H1 (cell line): Measurements from ENCODE around the gene SLIT3. TPM values are rescaled to one million over a fixed set of nuclear protein-coding genes. Genes with fewer than 3 reads are reported as not detected.

Source experiments
- CTCF ChIA-PET: fragments of 300-600 bp; sonication (Branson Sonifier 250); formaldehyde crosslinking; loops from one replicate; lab custom pipeline; 2021; ENCODE audit not compliant: partially characterized antibody; lab: Charles Lee
- POLR2A ChIA-PET: fragments of 300-600 bp; sonication (Branson Sonifier 250); formaldehyde crosslinking; loops from one replicate; lab custom pipeline; 2021; ENCODE audit warnings: inconsistent platforms; ENCODE audit not compliant: partially characterized antibody; lab: Charles Lee
- DNase-seq, 2 experiments: peaks; one replicate each; pipeline versions ENCODE4 v3.0.0 to v3.0.0-alpha.2; 2010 to 2022; ENCODE audit warnings: low spot score in 2 of 2, low read depth in 1 of 2, mixed read lengths in 1 of 2
- FAIRE-seq: peaks from 2 replicates; lab custom pipeline; 2011; peaks lifted over from hg19 to GRCh38; lab: Jason Lieb, UNC
- H2AFZ ChIP-seq: 2 replicates; pipeline ENCODE4 v1.8.1; 2012; ENCODE audit warnings: low read length, inconsistent platforms
- H2AK5ac ChIP-seq: 2 replicates; pipeline ENCODE4 v1.6.1; 2013; ENCODE audit warnings: low read depth, low read length
- H2BK120ac ChIP-seq: replicated peaks from 2 replicates; pipeline ENCODE3; 2013; ENCODE audit warnings: low read depth, low read length, inconsistent platforms
- H2BK12ac ChIP-seq: 2 replicates; pipeline ENCODE4 v1.6.1; 2013; ENCODE audit warnings: low read depth, low read length
- H2BK15ac ChIP-seq: 2 replicates; pipeline ENCODE4 v1.6.1; 2013; ENCODE audit warnings: low read length
- H2BK20ac ChIP-seq: 2 replicates; pipeline ENCODE4 v1.6.1; 2013; ENCODE audit warnings: low read length
- H2BK5ac ChIP-seq: 2 replicates; pipeline ENCODE4 v1.6.1; 2013; ENCODE audit warnings: low read depth, low read length
- H3K14ac ChIP-seq: 2 replicates; pipeline ENCODE4 v1.6.1; 2013; ENCODE audit warnings: inconsistent platforms; ENCODE audit not compliant: insufficient read length
- H3K18ac ChIP-seq: 2 replicates; pipeline ENCODE4 v1.6.1; 2013; ENCODE audit warnings: low read length; ENCODE audit errors: extremely low read depth
- H3K23ac ChIP-seq: 2 replicates; pipeline ENCODE4 v1.6.1; 2013; ENCODE audit warnings: inconsistent platforms; ENCODE audit not compliant: insufficient read length
- H3K23me2 ChIP-seq: 2 replicates; pipeline ENCODE4 v1.6.1; 2013; ENCODE audit warnings: low read depth, low read length
- H3K27ac ChIP-seq: 2 replicates; pipeline ENCODE4 v1.6.1; 2011; ENCODE audit warnings: low read depth, low read length, inconsistent platforms
- H3K27me3 ChIP-seq, 4 experiments: replicated peaks in 1 of 4; 1 replicate in 1 of 4; 2 replicates in 3 of 4; pipeline versions ENCODE4 v1.6.1 to v1.8.1; 2011 to 2013; ENCODE audit warnings: low read length in 3 of 4, mild to moderate bottlenecking in 3 of 4, inconsistent platforms in 2 of 4, mixed read lengths in 2 of 4, moderate library complexity in 1 of 4; ENCODE audit not compliant: control insufficient read depth in 3 of 4, insufficient read depth in 3 of 4; ENCODE audit errors: extremely low read depth in 1 of 4
- H3K36me3 ChIP-seq, 4 experiments: 2 replicates each; pipeline versions ENCODE4 v1.6.1 to v1.8.1; 2011 to 2013; ENCODE audit warnings: mild to moderate bottlenecking in 4 of 4, low read length in 3 of 4, moderate library complexity in 2 of 4, control low read depth in 1 of 4, inconsistent platforms in 1 of 4; ENCODE audit not compliant: insufficient read depth in 4 of 4, control insufficient read depth in 2 of 4
- H3K4ac ChIP-seq: replicated peaks from 2 replicates; pipeline ENCODE3; 2013; ENCODE audit warnings: low read length, low read depth, mixed read lengths, inconsistent platforms; ENCODE audit not compliant: insufficient read length
- H3K4me1 ChIP-seq, 4 experiments: replicated peaks in 1 of 4; 1 replicate in 1 of 4; 2 replicates in 3 of 4; pipeline versions ENCODE4 v1.6.1 to v1.8.1; 2011 to 2013; ENCODE audit warnings: low read length in 3 of 4, inconsistent platforms in 2 of 4, mixed read lengths in 1 of 4; ENCODE audit not compliant: insufficient read depth in 4 of 4, control insufficient read depth in 3 of 4
- H3K4me2 ChIP-seq, 2 experiments: 2 replicates each; pipeline versions ENCODE4 v1.6.1 to v1.8.1; 2011 to 2013; ENCODE audit warnings: low read depth in 2 of 2, low read length in 2 of 2, control low read depth in 1 of 2, inconsistent platforms in 1 of 2, mild to moderate bottlenecking in 1 of 2; ENCODE audit not compliant: insufficient read depth in 1 of 2
- H3K4me3 ChIP-seq, 4 experiments: fragments of 200-600, 300-600 bp in 1 of 4; sonication (generic), shearing (Covaris generic), sonication (Bioruptor Twin) in 1 of 4; 2 replicates each; pipeline versions ENCODE4 v1.5.1 to v1.8.1; 2011 to 2016; ENCODE audit warnings: low read length in 4 of 4, low read depth in 3 of 4, control low read depth in 2 of 4, inconsistent platforms in 2 of 4, mild to moderate bottlenecking in 2 of 4, mixed read lengths in 1 of 4, moderate library complexity in 1 of 4; ENCODE audit not compliant: insufficient read depth in 2 of 4; ENCODE audit errors: extremely low read depth in 1 of 4
- H3K56ac ChIP-seq: replicated peaks from 2 replicates; pipeline ENCODE3; 2013; ENCODE audit warnings: low read depth, mild to moderate bottlenecking, mixed read lengths, low read length, inconsistent platforms; ENCODE audit not compliant: insufficient read length
- H3K79me1 ChIP-seq: 2 replicates; pipeline ENCODE4 v1.6.1; 2013; ENCODE audit warnings: low read depth, low read length, control low read depth
- H3K79me2 ChIP-seq, 2 experiments: 2 replicates each; pipeline versions ENCODE4 v1.6.1 to v1.8.1; 2012 to 2013; ENCODE audit warnings: low read length in 2 of 2, mild to moderate bottlenecking in 2 of 2, inconsistent platforms in 1 of 2; ENCODE audit not compliant: insufficient read depth in 2 of 2, control insufficient read depth in 1 of 2
- H3K9ac ChIP-seq, 4 experiments: replicated peaks in 1 of 4; 1 replicate in 1 of 4; 2 replicates in 3 of 4; pipeline versions ENCODE4 v1.6.1 to v1.8.1; 2011 to 2013; ENCODE audit warnings: low read depth in 3 of 4, low read length in 3 of 4, control low read depth in 2 of 4, mild to moderate bottlenecking in 2 of 4, moderate library complexity in 2 of 4, inconsistent platforms in 1 of 4; ENCODE audit errors: extremely low read depth in 1 of 4
- H3K9me3 ChIP-seq, 2 experiments: 2 replicates each; pipeline versions ENCODE4 v1.6.1 to v1.8.1; 2012 to 2013; ENCODE audit warnings: mild to moderate bottlenecking in 2 of 2, moderate library complexity in 2 of 2, control low read depth in 1 of 2, inconsistent platforms in 1 of 2, low read depth in 1 of 2, low read length in 1 of 2, mixed read lengths in 1 of 2; ENCODE audit not compliant: insufficient read depth in 2 of 2
- H4K20me1 ChIP-seq, 2 experiments: replicated peaks in 1 of 2; 2 replicates each; pipeline versions ENCODE3 to v1.8.1; 2011 to 2013; ENCODE audit warnings: inconsistent platforms in 2 of 2, low read length in 2 of 2, mild to moderate bottlenecking in 1 of 2; ENCODE audit not compliant: insufficient read depth in 2 of 2, control insufficient read depth in 1 of 2
- H4K5ac ChIP-seq: 2 replicates; pipeline ENCODE4 v1.6.1; 2013; ENCODE audit warnings: low read length, low read depth, mixed read lengths, inconsistent platforms; ENCODE audit not compliant: insufficient read length
- H4K8ac ChIP-seq: 2 replicates; pipeline ENCODE4 v1.8.0; 2013; ENCODE audit warnings: mild to moderate bottlenecking, moderate library complexity, low read length, inconsistent platforms; ENCODE audit not compliant: insufficient read depth; ENCODE audit errors: extremely low read depth
- H4K91ac ChIP-seq: replicated peaks from 2 replicates; pipeline ENCODE3; 2013; ENCODE audit warnings: low read length, mixed read lengths, inconsistent platforms; ENCODE audit not compliant: insufficient read length
- CTBP2 ChIP-seq: IDR thresholded peaks from 2 replicates; pipeline ENCODE4 v1.7.0; 2011; ENCODE audit warnings: borderline replicate concordance, mild to moderate bottlenecking, moderate library complexity, mixed read lengths, low read length; ENCODE audit not compliant: insufficient read depth, insufficient read length
- EGR1 ChIP-seq: IDR thresholded peaks from 2 replicates; pipeline ENCODE4 v1.6.1; 2011; ENCODE audit warnings: low read depth, low read length, borderline replicate concordance
- GABPA ChIP-seq: IDR thresholded peaks from 2 replicates; pipeline ENCODE4 v1.6.1; 2011; ENCODE audit warnings: mild to moderate bottlenecking, low read length, moderate library complexity, borderline replicate concordance; ENCODE audit not compliant: insufficient read depth
- GTF2F1 ChIP-seq: IDR thresholded peaks from 2 replicates; pipeline ENCODE4 v1.6.1; 2012; ENCODE audit warnings: low read depth, low read length, improper control_type of control experiment, borderline replicate concordance
- JUN ChIP-seq: IDR thresholded peaks from 2 replicates; pipeline ENCODE4 v1.6.1; 2011; ENCODE audit warnings: low read depth, mild to moderate bottlenecking, improper control_type of control experiment, low read length
- JUND ChIP-seq: IDR thresholded peaks from 2 replicates; pipeline ENCODE4 v1.6.1; 2011; ENCODE audit warnings: mild to moderate bottlenecking, improper control_type of control experiment, low read length
- NANOG ChIP-seq: IDR thresholded peaks from 2 replicates; pipeline ENCODE4 v1.6.1; 2011; ENCODE audit warnings: low read length, low read depth, mild to moderate bottlenecking, inconsistent platforms; ENCODE audit not compliant: insufficient read depth, poor library complexity, severe bottlenecking
- NRF1 ChIP-seq: IDR thresholded peaks from 2 replicates; pipeline ENCODE4 v1.6.1; 2011; ENCODE audit warnings: mild to moderate bottlenecking, low read depth, low read length, improper control_type of control experiment
- POLR2AphosphoS5 ChIP-seq: IDR thresholded peaks from 2 replicates; pipeline ENCODE4 v1.6.1; 2011; ENCODE audit warnings: low read depth, low read length
- RNF2 ChIP-seq: fragments of 200-900, 300-1000 bp; sonication (generic); IDR thresholded peaks from 2 replicates; pipeline ENCODE4 v1.7.1; 2016; ENCODE audit warnings: borderline replicate concordance, low read depth, mild to moderate bottlenecking, antibody characterized with exemption, low read length; ENCODE audit not compliant: poor library complexity, severe bottlenecking; ENCODE audit errors: missing control alignments
- SUZ12 ChIP-seq: fragments of 200-600 bp; sonication (generic); IDR thresholded peaks from 2 replicates; pipeline ENCODE4 v1.6.1; 2012; ENCODE audit warnings: mild to moderate bottlenecking, inconsistent platforms, low read length, moderate library complexity, mixed read lengths
- YY1 ChIP-seq: IDR thresholded peaks from 2 replicates; pipeline ENCODE4 v1.6.1; 2011; ENCODE audit warnings: low read depth, mild to moderate bottlenecking, low read length
- WGBS, 2 experiments: shearing (Covaris generic) in 1 of 2; methylation state at CpG; one replicate each; pipeline versions ENCODE4 v1.1.6 to v1.1.7; 2013 to 2015; ENCODE audit warnings: low lambda C conversion rate in 2 of 2, mixed read lengths in 2 of 2, inconsistent platforms in 1 of 2, low coverage in 1 of 2, missing lambda C conversion rate in 1 of 2; ENCODE audit not compliant: insufficient replicate concordance in 2 of 2, insufficient coverage in 1 of 2, insufficient read length in 1 of 2; ENCODE audit errors: extremely low coverage in 1 of 2, missing lambda C conversion rate in 1 of 2; 5-methylcytosine and 5-hydroxymethylcytosine counted together
- polyA plus RNA-seq, 7 experiments: library from polyadenylated mRNA; depleted of rRNA in 3 of 7; stranded (reverse) in 5 of 7; unstranded in 2 of 7; fragments of >200 nt in 5 of 7; fragments of 200-250 nt in 2 of 7; gene quantifications; 1 replicate in 5 of 7; 2 replicates in 1 of 7; 4 replicates in 1 of 7; pipeline versions ENCODE4 v1.2.1 to v1.2.3, GENCODE V29; 2011 to 2013; ENCODE audit warnings: missing spikeins in 2 of 7, mixed read lengths in 2 of 7
- total RNA-seq: library from RNA; stranded (reverse); fragmentation: NEBNext Ultra II Directional; extraction: Animal tissue kit (Norgen Biotek cat#: 25700); gene quantifications from 2 replicates; pipeline ENCODE4 v1.2.1, GENCODE V29; 2021

Gene SLIT3
- total and polyA plus RNA-seq, 2 of the 8 experiments (the other 6 are each of a cell fraction or from before 2014, with no cell fraction given) = 1.1 to 1.2 TPM

- H4K8ac ChIP-seq = no peak overlapping the region
- H4K91ac ChIP-seq = no peak overlapping the region
- no peaks in the 10 kb centered on the region for H3K27me3 ChIP-seq
- no peaks in the 10 kb centered on the region for H3K79me1 ChIP-seq
- H3K36me3 ChIP-seq = no peaks in the 10 kb centered on the region
- H3K4ac ChIP-seq = no peak overlapping the region
- H3K18ac ChIP-seq = no peak overlapping the region
- no peak overlapping the region for H2BK120ac ChIP-seq
- no peak overlapping the region for H3K56ac ChIP-seq
- FAIRE-seq (no peak), DNase-seq (no peak)
- H3K4me1 ChIP-seq = no peaks in the 10 kb centered on the region; a peak in 1 of 7 replicates
- H3K4me2 ChIP-seq = no peak overlapping the region
- H2BK15ac ChIP-seq = no peak overlapping the region
- H3K4me3 ChIP-seq = no peak overlapping the region
- WGBS, 2 experiments = 90% methylated on average over 7 of the region's 7 CpGs; no CpG with 5 or more reads in 1 of the 2 experiments
- H2BK20ac ChIP-seq = no peak overlapping the region
- H3K27ac ChIP-seq = no peak overlapping the region
- no peaks in the 10 kb centered on the region for H3K9me3 ChIP-seq
- H3K23ac ChIP-seq = no peak overlapping the region
- CTCF ChIA-PET = interaction anchor here (1.0 to 4.7 kb wide), 3 partner anchors 18 to 244 kb away, joined by 3 to 60 read pairs (median 4); no protein-coding TSS in a partner anchor
- no peak overlapping the region for H4K5ac ChIP-seq
- H3K9ac ChIP-seq = no peak overlapping the region
- H2BK12ac ChIP-seq = no peak overlapping the region
- no peaks in the 10 kb centered on the region for H3K79me2 ChIP-seq
- POLR2A ChIA-PET = no interaction called here
- H2AFZ ChIP-seq = no peak overlapping the region
- H3K14ac ChIP-seq = no peak overlapping the region
- no peaks in the 10 kb centered on the region for H4K20me1 ChIP-seq
- no peak overlapping the region for H2AK5ac ChIP-seq
- no peak overlapping the region for H2BK5ac ChIP-seq
- H3K23me2 ChIP-seq = no peaks in the 10 kb centered on the region
- TF ChIP-seq POLR2AphosphoS5 (no peak), YY1 (no peak), JUN (no peak), NRF1 (no peak), GABPA (no peak), GTF2F1 (no peak), SUZ12 (no peak), CTBP2 (no peak), RNF2 (no peak), JUND (no peak), NANOG (no peak), EGR1 (no peak)
These were observed 350.5 kb downstream of the SLIT3 start for GRCh38 chr5:168950241-168950951.
